GM23338 (cell line): Measurements from ENCODE around the gene TAF4.

ENCODE experiments used
- CTCF ChIP-seq, 2 experiments: fragments of 200-600 bp in 1 of 2; sonication (generic) in 1 of 2; conservative IDR thresholded peaks; 2 replicates each; pipeline versions ENCODE4 v1.5.1 to v1.6.1; 2016 to 2017; ENCODE audit warnings: antibody characterized with exemption in 2 of 2, low read depth in 2 of 2, mild to moderate bottlenecking in 2 of 2, moderate library complexity in 1 of 2
- EZH2 ChIP-seq: fragments of 200-600 bp; sonication (generic); IDR thresholded peaks from one replicate; pipeline ENCODE4 v1.8.0; 2017; ENCODE audit warnings: antibody characterized with exemption, mild to moderate bottlenecking, low read depth; ENCODE audit not compliant: unreplicated experiment
- EZH2phosphoT487 ChIP-seq: fragments of 200-600 bp; sonication (generic); IDR thresholded peaks from one replicate; pipeline ENCODE4 v1.8.1; 2018; ENCODE audit warnings: antibody characterized with exemption; ENCODE audit not compliant: unreplicated experiment
- POLR2AphosphoS5 ChIP-seq: IDR thresholded peaks from 2 replicates; pipeline ENCODE4 v1.6.1; 2016; ENCODE audit warnings: antibody characterized with exemption, low read depth
- REST ChIP-seq: IDR thresholded peaks from one replicate; pipeline ENCODE4 v1.6.1; 2018; ENCODE audit warnings: antibody characterized with exemption; ENCODE audit not compliant: unreplicated experiment
- ZNF331 ChIP-seq: fragments of 250-450 bp; sonication (Bioruptor Pico); IDR thresholded peaks from 2 replicates; pipeline ENCODE4 v1.5.0; 2020; ENCODE audit warnings: low read depth, mild to moderate bottlenecking, moderate library complexity
- TF ChIP-seq, protein P1 (sequence below): IDR thresholded peaks from 2 replicates; pipeline ENCODE4 v1.6.1; 2016; ENCODE audit warnings: antibody characterized with exemption
- TF ChIP-seq, protein P2 (sequence below): fragments of 250-450 bp; sonication (Bioruptor Pico); IDR thresholded peaks from 2 replicates; pipeline ENCODE4 v1.5.0; 2020; ENCODE audit warnings: mild to moderate bottlenecking, moderate library complexity

- TF ChIP-seq ZNF331 (no peak), CTCF (conservative IDR thresholded peaks at IDR 0.05; ENCODE audit: low read depth in 2 of 2) (no peak), EZH2 (no peak), REST (no peak), POLR2AphosphoS5 (no peak), EZH2phosphoT487 (no peak)
- TF ChIP-seq, protein P1, sequence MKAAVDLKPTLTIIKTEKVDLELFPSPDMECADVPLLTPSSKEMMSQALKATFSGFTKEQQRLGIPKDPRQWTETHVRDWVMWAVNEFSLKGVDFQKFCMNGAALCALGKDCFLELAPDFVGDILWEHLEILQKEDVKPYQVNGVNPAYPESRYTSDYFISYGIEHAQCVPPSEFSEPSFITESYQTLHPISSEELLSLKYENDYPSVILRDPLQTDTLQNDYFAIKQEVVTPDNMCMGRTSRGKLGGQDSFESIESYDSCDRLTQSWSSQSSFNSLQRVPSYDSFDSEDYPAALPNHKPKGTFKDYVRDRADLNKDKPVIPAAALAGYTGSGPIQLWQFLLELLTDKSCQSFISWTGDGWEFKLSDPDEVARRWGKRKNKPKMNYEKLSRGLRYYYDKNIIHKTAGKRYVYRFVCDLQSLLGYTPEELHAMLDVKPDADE = no peak
- TF ChIP-seq, protein P2, sequence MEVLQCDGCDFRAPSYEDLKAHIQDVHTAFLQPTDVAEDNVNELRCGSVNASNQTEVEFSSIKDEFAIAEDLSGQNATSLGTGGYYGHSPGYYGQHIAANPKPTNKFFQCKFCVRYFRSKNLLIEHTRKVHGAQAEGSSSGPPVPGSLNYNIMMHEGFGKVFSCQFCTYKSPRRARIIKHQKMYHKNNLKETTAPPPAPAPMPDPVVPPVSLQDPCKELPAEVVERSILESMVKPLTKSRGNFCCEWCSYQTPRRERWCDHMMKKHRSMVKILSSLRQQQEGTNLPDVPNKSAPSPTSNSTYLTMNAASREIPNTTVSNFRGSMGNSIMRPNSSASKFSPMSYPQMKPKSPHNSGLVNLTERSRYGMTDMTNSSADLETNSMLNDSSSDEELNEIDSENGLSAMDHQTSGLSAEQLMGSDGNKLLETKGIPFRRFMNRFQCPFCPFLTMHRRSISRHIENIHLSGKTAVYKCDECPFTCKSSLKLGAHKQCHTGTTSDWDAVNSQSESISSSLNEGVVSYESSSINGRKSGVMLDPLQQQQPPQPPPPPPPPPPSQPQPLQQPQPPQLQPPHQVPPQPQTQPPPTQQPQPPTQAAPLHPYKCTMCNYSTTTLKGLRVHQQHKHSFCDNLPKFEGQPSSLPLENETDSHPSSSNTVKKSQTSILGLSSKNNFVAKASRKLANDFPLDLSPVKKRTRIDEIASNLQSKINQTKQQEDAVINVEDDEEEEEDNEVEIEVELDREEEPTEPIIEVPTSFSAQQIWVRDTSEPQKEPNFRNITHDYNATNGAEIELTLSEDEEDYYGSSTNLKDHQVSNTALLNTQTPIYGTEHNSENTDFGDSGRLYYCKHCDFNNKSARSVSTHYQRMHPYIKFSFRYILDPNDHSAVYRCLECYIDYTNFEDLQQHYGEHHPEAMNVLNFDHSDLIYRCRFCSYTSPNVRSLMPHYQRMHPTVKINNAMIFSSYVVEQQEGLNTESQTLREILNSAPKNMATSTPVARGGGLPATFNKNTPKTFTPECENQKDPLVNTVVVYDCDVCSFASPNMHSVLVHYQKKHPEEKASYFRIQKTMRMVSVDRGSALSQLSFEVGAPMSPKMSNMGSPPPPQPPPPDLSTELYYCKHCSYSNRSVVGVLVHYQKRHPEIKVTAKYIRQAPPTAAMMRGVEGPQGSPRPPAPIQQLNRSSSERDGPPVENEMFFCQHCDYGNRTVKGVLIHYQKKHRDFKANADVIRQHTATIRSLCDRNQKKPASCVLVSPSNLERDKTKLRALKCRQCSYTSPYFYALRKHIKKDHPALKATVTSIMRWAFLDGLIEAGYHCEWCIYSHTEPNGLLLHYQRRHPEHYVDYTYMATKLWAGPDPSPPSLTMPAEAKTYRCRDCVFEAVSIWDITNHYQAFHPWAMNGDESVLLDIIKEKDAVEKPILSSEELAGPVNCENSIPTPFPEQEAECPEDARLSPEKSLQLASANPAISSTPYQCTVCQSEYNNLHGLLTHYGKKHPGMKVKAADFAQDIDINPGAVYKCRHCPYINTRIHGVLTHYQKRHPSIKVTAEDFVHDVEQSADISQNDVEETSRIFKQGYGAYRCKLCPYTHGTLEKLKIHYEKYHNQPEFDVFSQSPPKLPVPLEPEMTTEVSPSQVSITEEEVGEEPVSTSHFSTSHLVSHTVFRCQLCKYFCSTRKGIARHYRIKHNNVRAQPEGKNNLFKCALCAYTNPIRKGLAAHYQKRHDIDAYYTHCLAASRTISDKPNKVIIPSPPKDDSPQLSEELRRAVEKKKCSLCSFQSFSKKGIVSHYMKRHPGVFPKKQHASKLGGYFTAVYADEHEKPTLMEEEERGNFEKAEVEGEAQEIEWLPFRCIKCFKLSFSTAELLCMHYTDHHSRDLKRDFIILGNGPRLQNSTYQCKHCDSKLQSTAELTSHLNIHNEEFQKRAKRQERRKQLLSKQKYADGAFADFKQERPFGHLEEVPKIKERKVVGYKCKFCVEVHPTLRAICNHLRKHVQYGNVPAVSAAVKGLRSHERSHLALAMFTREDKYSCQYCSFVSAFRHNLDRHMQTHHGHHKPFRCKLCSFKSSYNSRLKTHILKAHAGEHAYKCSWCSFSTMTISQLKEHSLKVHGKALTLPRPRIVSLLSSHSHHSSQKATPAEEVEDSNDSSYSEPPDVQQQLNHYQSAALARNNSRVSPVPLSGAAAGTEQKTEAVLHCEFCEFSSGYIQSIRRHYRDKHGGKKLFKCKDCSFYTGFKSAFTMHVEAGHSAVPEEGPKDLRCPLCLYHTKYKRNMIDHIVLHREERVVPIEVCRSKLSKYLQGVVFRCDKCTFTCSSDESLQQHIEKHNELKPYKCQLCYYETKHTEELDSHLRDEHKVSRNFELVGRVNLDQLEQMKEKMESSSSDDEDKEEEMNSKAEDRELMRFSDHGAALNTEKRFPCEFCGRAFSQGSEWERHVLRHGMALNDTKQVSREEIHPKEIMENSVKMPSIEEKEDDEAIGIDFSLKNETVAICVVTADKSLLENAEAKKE (CRISPR knock-in tag) = no peak
Observed at GRCh38 chr20:61988665-61989064, 77.0 kb downstream of the TAF4 start.
